Lower lobe of right lung (tissue), 2 donors: Measurements from ENCODE around the gene TRIB2. TPM values are rescaled to one million over a fixed set of nuclear protein-coding genes. Genes with fewer than 3 reads are reported as not detected.

Source experiments
- ATAC-seq, 2 donors: fragments of 200-7000 bp; cut with Tn5 transposase; one replicate each; pipeline ENCODE4 v1.9.1; 2020 to 2022; ENCODE audit warnings: mild to moderate bottlenecking in 2 of 2, moderate library complexity in 2 of 2
- DNase-seq: peaks from one replicate; pipeline ENCODE4 v3.0.0-alpha.2; 2020
- H3K27ac ChIP-seq: fragments of 200-600 bp; one replicate; pipeline ENCODE4 v1.8.0; 2022
- H3K27me3 ChIP-seq: fragments of 200-600 bp; one replicate; pipeline ENCODE4 v1.8.0; 2022; ENCODE audit warnings: low read depth
- H3K36me3 ChIP-seq: fragments of 200-600 bp; one replicate; pipeline ENCODE4 v1.8.0; 2022; ENCODE audit warnings: mild to moderate bottlenecking
- H3K4me1 ChIP-seq: fragments of 200-600 bp; one replicate; pipeline ENCODE4 v1.8.0; 2022
- H3K4me3 ChIP-seq: fragments of 200-600 bp; one replicate; pipeline ENCODE4 v1.8.0; 2022; ENCODE audit warnings: mild to moderate bottlenecking
- H3K9me3 ChIP-seq: fragments of 200-600 bp; one replicate; pipeline ENCODE4 v1.8.0; 2022
- CTCF ChIP-seq: fragments of 200-600 bp; IDR thresholded peaks from one replicate; pipeline ENCODE4 v1.8.0; 2022; ENCODE audit warnings: antibody characterized with exemption, mild to moderate bottlenecking
- intact Hi-C: fragments of 100-400 bp; cut with DNase I; formaldehyde crosslinking; loops from one replicate; pipeline ENCODE4 v1.11.0; 2022
- total RNA-seq: library from RNA; stranded (reverse); fragmentation: NEBNext Ultra II Directional; extraction: Animal tissue kit (Norgen Biotek cat#: 25700); gene quantifications from one replicate; pipeline ENCODE4 v1.2.1, GENCODE V29; 2021
- donor health status: DM: no; HTN: yes; CAD: no; lungs with severe emphysema.

TRIB2 gene
- total RNA-seq, 1 donor from 2014 or later = 35.1 TPM

DNA sequence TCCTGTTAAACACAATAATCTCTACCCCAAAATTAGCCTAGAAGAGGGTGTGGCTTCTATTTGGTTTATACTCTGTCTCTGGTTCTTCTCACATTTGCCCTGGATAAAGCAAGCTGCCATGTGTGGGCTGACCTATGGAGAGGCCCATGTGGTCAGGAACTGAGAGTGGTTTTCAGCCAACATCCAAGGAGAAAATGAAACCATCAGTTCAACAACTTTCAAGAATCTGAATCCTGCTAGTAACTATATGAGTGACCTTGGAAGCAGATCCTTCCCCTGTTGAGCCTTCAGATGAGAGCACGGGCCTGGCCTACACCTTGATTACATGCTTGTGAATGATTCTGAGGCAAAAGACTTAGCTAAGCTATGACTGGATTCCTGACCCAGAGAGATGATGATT, 11.5 kb upstream of the TRIB2 start:
- H3K27me3 ChIP-seq = no peaks in the 10 kb centered on the region
- peak in 1 of 2 donors; percentile 49 for ATAC-seq
- H3K4me1 ChIP-seq = peaks cover 3% of the 10 kb centered on the region
- TF ChIP-seq CTCF = no peak
- DNase-seq = no peak
- no peaks in the 10 kb centered on the region for H3K9me3 ChIP-seq
- intact Hi-C loops = no loop called here
- no peak overlapping the region for H3K4me3 ChIP-seq
- H3K36me3 ChIP-seq = no peaks in the 10 kb centered on the region
- no peak overlapping the region for H3K27ac ChIP-seq

GRCh38 chr2:12705742-12706141, 11.0 kb upstream of the TRIB2 start:
- Histone ChIP-seq H3K4me3 (no peak overlapping the region), H3K27ac (no peak overlapping the region), H3K27me3 (no peaks in the 10 kb centered on the region), H3K4me1 (peaks cover 3% of the 10 kb centered on the region), H3K36me3 (no peaks in the 10 kb centered on the region), H3K9me3 (no peaks in the 10 kb centered on the region)
- TF ChIP-seq CTCF = no peak
- intact Hi-C loops = no loop called here
- DNase-seq (no peak), ATAC-seq (no peak)

DNA sequence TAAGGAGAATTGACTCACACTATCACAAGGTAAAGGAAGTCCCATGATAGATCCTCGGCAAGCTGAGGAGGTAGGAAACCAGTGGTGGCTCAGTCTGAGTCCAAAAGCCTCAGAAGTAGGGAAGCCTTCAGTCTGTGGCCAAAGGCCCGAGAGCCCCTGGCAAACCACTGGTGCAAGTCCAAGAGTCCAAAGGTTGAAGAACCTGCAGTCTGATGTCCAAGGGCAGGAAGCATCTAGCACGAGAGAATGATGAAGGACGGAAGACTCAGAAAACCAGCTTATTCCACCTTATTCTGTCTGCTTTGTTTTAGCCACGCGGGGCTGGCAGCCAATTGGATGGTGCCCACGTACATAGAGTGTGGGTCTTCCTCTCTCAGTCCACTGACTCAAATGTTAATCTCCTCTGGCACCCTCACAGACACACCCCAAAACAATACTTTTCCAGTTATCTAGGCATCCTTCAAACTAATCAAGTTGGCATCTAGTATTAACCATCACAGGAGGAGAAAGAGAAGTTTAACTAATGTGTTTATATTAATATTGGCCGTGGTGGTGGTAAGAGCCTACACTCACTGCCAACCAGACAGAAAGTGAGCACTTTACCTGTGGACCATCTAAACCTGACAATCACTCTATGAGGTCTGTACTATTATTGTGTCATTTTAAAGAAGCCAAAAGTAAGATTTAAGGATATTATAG, 8.1 kb upstream of the TRIB2 start:
- Histone ChIP-seq H3K9me3 (no peaks in the 10 kb centered on the region), H3K36me3 (no peaks in the 10 kb centered on the region), H3K27me3 (no peaks in the 10 kb centered on the region), H3K4me3 (no peak overlapping the region), H3K4me1 (peaks cover 3% of the 10 kb centered on the region), H3K27ac (no peak overlapping the region)
- intact Hi-C loops = no loop called here
- no peak for TF ChIP-seq CTCF
- DNase-seq (no peak), ATAC-seq (no peak)

- DNase-seq = no peak
- Histone ChIP-seq H3K4me1 (peaks cover 3% of the 10 kb centered on the region), H3K27ac (no peak overlapping the region), H3K4me3 (no peak overlapping the region), H3K36me3 (no peaks in the 10 kb centered on the region), H3K9me3 (no peaks in the 10 kb centered on the region), H3K27me3 (no peaks in the 10 kb centered on the region)
- intact Hi-C loops = no loop called here
- TF ChIP-seq CTCF = no peak
- ATAC-seq = peak in 1 of 2 donors; percentile 40
Observed at GRCh38 chr2:12709207-12709522, 7.6 kb upstream of the TRIB2 start.

GRCh38 chr2:12710301-12710700, 6.4 kb upstream of the TRIB2 start:
- no peak overlapping the region for H3K4me3 ChIP-seq
- H3K27ac ChIP-seq = no peak overlapping the region
- H3K4me1 ChIP-seq = peaks cover 9% of the 10 kb centered on the region
- intact Hi-C loops = no loop called here
- no peak for TF ChIP-seq CTCF
- DNase-seq (no peak), ATAC-seq (no peak)
- no peaks in the 10 kb centered on the region for H3K9me3 ChIP-seq
- no peaks in the 10 kb centered on the region for H3K36me3 ChIP-seq
- H3K27me3 ChIP-seq = no peaks in the 10 kb centered on the region
